Kidney epithelial cell (primary cell): ENCODE measurements around the gene ZNF691. TPM values are rescaled to one million over a fixed set of nuclear protein-coding genes. Genes with fewer than 3 reads are reported as not detected.

ENCODE experiments used
- DNase-seq: peaks from one replicate; pipeline ENCODE4 v3.0.0-alpha.2; 2010; ENCODE audit warnings: low read depth
- H3K27me3 ChIP-seq: 2 replicates; pipeline ENCODE4 v1.6.0; 2011; ENCODE audit warnings: low read length; ENCODE audit not compliant: control insufficient read depth, insufficient read depth
- H3K36me3 ChIP-seq: 2 replicates; pipeline ENCODE4 v1.5.1; 2011; ENCODE audit warnings: low read length; ENCODE audit not compliant: control insufficient read depth, insufficient read depth
- H3K4me3 ChIP-seq: 2 replicates; pipeline ENCODE4 v1.5.1; 2011; ENCODE audit warnings: low read depth, mild to moderate bottlenecking, control low read depth, low read length
- CTCF ChIP-seq: IDR thresholded peaks from 2 replicates; pipeline ENCODE4 v1.5.1; 2011; ENCODE audit warnings: mild to moderate bottlenecking, moderate library complexity, low read length, control low read depth, inconsistent platforms; ENCODE audit not compliant: insufficient read depth, poor library complexity, severe bottlenecking
- total RNA-seq: library from RNA; depleted of rRNA; stranded (reverse); fragments of >200 nt; gene quantifications from 2 replicates; pipeline ENCODE4 v1.2.3, GENCODE V29; 2015

Gene ZNF691
- total RNA-seq, result 8.8 and 9.4 TPM in 2 replicates

- peak within 1 kb of the TSS; percentile 85 for H3K4me3 ChIP-seq
- DNase-seq, result peak; percentile 93
Observed at GRCh38 chr1:42846257-42847110, at the start of gene ZNF691. Gene ZNF691, plus strand, starts transcription at chr1:42846613. Its CDS starts 3,046 bp downstream, at chr1:42849659.

GRCh38 chr1:42797414-42797813 lies 49.0 kb upstream of the ZNF691 start:
- no peak for TF ChIP-seq CTCF
- DNase-seq, result no peak
- Histone ChIP-seq H3K27me3 (no peaks in the 10 kb centered on the region), H3K36me3 (no peaks in the 10 kb centered on the region), H3K4me3 (no peak overlapping the region)

More at GRCh38 chr1:42846257-42847110, at the start of gene ZNF691:
- Histone ChIP-seq H3K36me3 (no peaks in the 10 kb centered on the region), H3K27me3 (no peaks in the 10 kb centered on the region)
- TF ChIP-seq CTCF, result peak; percentile 57

GRCh38 chr1:42797979-42798378 lies 48.4 kb upstream of the ZNF691 start:
- H3K36me3 ChIP-seq, result no peaks in the 10 kb centered on the region
- DNase-seq, result no peak
- no peak overlapping the region for H3K4me3 ChIP-seq
- no peak for TF ChIP-seq CTCF
- no peaks in the 10 kb centered on the region for H3K27me3 ChIP-seq

GRCh38 chr1:42801832-42802473 lies 44.5 kb upstream of the ZNF691 start:
- H3K36me3 ChIP-seq, result no peaks in the 10 kb centered on the region
- DNase-seq, result no peak
- no peaks in the 10 kb centered on the region for H3K27me3 ChIP-seq
- H3K4me3 ChIP-seq, result no peak overlapping the region
- no peak for TF ChIP-seq CTCF

GRCh38 chr1:42806171-42806570 lies 40.2 kb upstream of the ZNF691 start:
- Histone ChIP-seq H3K4me3 (no peak overlapping the region), H3K36me3 (no peaks in the 10 kb centered on the region), H3K27me3 (no peaks in the 10 kb centered on the region)
- DNase-seq, result no peak
- no peak for TF ChIP-seq CTCF
